Measurements from ENCODE around the gene PGLYRP3.
A peak's percentile ranks its signal among the peaks of the same experiment; 100 is the strongest.
"Not testable (repeated sequence)": the region's sequence is repeated elsewhere in the genome, so short reads cannot be mapped to it uniquely, and the experiment has no call there.

Gene PGLYRP3

DNA sequence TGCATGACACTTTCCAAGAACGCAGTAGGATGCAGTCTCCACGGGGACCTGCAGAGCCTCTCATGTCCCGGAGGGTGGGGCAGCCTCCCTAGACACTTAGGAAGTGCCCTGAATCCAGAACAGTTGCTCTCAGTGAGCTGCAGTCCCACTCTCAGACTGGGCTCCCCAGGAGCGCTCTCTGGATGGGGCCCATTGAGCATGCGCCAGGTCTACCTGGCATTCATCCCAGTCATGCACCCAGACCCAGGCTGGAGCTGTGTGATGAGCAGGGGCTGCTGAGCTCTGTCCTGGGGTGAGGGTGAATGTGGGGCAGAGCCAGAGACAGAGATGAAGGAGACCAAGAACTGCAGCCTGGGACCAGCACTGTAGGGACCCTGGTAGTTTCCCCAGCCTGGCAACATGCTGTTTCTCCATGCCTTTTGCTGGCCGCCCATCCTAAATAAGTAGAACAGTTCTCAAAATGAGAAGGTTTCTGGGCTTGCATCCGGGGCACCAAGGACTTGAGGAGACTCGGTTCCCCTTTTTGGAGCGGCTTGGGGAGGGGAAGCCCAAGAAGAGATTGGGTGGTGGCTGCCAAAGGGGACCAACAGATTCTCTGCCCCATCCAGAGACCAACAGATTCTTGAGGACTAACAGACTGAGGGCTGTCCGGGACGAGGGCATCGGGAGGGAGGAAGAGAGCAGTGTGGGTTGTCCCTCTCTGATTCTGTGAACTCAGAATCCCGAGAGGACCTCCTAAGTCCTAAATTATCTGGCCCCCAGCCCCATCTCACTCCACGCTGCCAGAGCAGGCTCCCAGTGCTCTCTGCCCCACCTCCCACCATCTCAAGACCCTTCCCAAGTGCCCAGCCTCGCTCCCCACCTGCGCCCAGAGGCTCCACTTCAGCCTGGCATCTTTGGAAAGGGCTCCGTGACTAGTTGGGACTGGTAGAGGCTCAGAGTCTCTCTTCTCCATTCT is 36.9 kb upstream of the PGLYRP3 start:
- H3K4me3 ChIP-seq (ENCODE audit: low read length), result no peak overlapping the region
- DNase-seq (ENCODE audit: low read depth, low spot score), result no peak

GRCh38 chr1:153348511-153349362 is 36.0 kb upstream of the PGLYRP3 start, which contains the start of gene PGLYRP4:
TSS of gene PGLYRP4 (minus strand) at chr1:153348841. CDS start at chr1:153347932, 909 bp downstream.
- H3K4me3 ChIP-seq (ENCODE audit: low read length), result no peak within 1 kb of the TSS
- no peak for DNase-seq (ENCODE audit: low read depth, low spot score)

- no peak for DNase-seq (ENCODE audit: low read depth, low spot score)
- H3K4me3 ChIP-seq (ENCODE audit: low read length), result no peak overlapping the region
These were observed 35.1 kb upstream of the PGLYRP3 start for GRCh38 chr1:153347856-153348255.

DNA sequence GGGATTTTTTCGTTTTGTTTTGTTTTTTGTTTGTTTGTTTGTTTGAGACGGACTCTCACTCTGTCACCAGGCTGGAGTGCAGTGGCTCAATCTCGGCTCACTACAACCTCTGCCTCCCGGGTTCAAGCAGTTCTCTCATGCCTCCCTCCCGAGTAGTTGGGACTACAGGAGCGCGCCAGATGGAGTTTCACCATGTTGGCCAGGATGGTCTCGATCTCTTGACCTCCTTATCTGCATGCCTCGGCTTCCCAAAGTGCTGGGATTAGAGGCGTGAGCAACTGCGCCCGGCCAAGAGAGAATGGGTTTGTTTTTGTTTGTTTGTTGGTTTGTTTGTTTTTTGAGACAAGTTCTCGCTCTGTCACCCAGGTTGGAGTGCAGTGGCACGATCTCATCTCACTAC is 34.3 kb upstream of the PGLYRP3 start:
- not testable (repeated sequence) for DNase-seq (ENCODE audit: low read depth, low spot score); H3K4me3 ChIP-seq (ENCODE audit: low read length)

DNA sequence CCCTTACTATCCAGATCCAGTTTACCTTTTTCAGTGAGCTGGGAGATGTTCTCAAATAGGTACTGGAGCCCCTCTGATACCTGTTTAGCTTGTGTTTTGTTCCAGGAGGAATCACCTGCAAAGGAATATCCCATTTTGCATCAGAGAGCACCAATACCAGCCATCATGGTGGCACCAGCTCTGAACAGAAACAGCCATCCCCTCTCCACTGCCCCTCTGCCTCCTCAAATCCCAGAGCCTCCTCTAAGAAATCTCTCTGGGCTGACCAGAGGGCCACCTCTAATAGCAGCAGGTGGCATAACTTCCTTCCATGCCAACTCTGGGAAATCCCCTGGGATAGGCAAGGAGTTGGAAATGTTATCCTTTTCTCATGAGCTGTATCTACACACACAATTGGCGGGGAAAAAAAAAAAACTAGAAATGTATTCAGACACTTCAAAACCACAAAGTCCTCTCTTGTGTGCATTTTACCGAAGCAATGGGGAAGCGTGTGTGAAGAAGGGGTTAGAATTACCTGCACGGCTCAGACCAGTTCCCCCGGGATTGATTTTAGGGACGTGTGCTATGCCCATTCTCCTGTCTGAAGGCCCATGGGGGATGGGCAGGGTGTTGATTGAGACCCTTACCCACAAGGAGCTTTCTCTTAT is 33.4 kb upstream of the PGLYRP3 start:
- DNase-seq (ENCODE audit: low read depth, low spot score), result peak; percentile 42

GRCh38 chr1:153345187-153346076 is 32.7 kb upstream of the PGLYRP3 start:
- DNase-seq (ENCODE audit: low read depth, low spot score), result peak; percentile 68
- H3K4me3 ChIP-seq (ENCODE audit: low read length), result peak overlapping the region; percentile 32

More for the DNA sequence above, 33.4 kb upstream of the PGLYRP3 start:
- peak overlapping the region; percentile 32 for H3K4me3 ChIP-seq (ENCODE audit: low read length)

- peak; percentile 61 for DNase-seq (ENCODE audit: low read depth, low spot score)
- no peak overlapping the region for H3K4me3 ChIP-seq (ENCODE audit: low read length)
These were observed 31.9 kb upstream of the PGLYRP3 start for GRCh38 chr1:153344718-153345025.

GRCh38 chr1:153343811-153344717 is 31.3 kb upstream of the PGLYRP3 start:
- peak; percentile 64 for DNase-seq (ENCODE audit: low read depth, low spot score)
- H3K4me3 ChIP-seq (ENCODE audit: low read length), result no peak overlapping the region

DNA sequence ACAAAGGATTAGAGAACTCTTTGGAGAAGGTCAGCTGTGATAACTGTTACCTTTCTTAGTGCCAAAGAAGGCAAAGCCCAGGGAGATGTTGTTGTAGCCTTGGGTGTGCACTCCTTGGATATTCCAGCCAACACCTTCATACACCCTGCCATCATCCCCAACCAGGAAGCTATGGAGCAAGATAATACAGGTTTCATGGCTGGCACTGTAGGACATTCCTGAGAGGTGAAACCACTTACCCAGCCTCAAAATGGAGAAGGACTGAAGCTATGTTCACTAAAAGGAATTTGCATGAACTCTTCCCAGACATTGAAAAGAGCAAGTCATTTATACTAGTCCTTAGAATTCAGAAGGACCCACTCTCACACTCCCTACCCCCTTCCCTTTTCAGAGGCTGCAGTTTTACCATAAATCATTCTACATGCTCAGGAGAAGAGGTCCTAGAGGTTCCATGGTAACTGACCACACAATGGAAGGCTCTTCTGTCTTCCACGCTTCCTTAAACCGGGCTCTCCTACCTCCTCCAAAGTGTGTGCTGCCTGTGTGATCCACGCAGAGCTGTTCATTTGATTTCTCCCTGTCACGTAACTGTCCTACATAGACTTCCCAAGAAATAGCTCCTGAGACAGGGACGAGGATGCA is 30.4 kb upstream of the PGLYRP3 start:
- no peak overlapping the region; the same call in 1 of the 2 replicates for H3K4me3 ChIP-seq (ENCODE audit: low read length)
- DNase-seq (ENCODE audit: low read depth, low spot score), result no peak

DNA sequence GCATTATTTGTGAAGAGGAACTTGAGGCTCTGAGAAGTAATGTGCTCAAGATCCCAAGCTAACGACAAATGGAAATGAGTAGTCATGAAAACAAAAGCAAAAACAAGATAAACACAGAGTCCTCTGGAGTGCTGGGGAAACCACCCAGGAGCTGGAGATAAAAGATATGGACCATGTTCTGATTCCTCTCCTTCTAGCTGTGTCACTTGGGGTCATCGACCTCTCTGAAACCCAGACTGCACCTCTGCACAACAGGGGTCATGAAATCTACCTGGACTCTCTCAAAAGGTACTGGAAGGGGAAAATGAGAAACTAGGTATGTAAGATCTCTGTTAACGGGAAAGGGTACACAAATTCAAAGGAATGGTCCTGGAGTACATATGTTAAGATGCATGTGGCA is 29.4 kb upstream of the PGLYRP3 start:
- H3K4me3 ChIP-seq (ENCODE audit: low read length), result no peak overlapping the region
- DNase-seq (ENCODE audit: low read depth, low spot score), result no peak

- no peak overlapping the region for H3K4me3 ChIP-seq (ENCODE audit: low read length)
- no peak for DNase-seq (ENCODE audit: low read depth, low spot score)
These were observed 28.7 kb upstream of the PGLYRP3 start for GRCh38 chr1:153341431-153341934.

GRCh38 chr1:153340356-153340755 is 27.6 kb upstream of the PGLYRP3 start:
- DNase-seq (ENCODE audit: low read depth, low spot score), result no peak
- no peak overlapping the region for H3K4me3 ChIP-seq (ENCODE audit: low read length)

- no peak overlapping the region for H3K4me3 ChIP-seq (ENCODE audit: low read length)
- DNase-seq (ENCODE audit: low read depth, low spot score), result peak; percentile 91
These were observed 27.1 kb upstream of the PGLYRP3 start for GRCh38 chr1:153339802-153340201.

- H3K4me3 ChIP-seq (ENCODE audit: low read length), result no peak overlapping the region
- no peak for DNase-seq (ENCODE audit: low read depth, low spot score)
These were observed 25.5 kb upstream of the PGLYRP3 start for GRCh38 chr1:153337980-153338853.

DNA sequence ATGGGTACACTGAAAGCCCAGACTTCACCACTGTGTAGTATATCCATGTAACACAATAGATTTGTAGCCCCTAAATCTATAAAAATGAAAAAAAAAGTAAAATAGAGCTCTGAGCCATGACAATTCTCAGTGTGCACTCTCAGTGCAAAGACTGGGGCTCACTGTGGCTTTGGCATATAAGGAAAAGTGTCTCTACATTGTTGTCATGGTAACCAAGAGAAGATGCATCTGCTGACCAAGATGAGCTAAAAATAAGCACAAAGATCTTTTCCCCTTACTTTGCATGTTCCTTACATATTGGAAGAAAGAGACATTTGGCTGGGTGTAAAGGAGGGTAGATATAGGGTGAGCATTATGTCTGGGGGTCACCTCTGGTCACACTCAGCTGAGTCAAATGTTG is 23.9 kb upstream of the PGLYRP3 start:
- no peak for DNase-seq (ENCODE audit: low read depth, low spot score)
- no peak overlapping the region for H3K4me3 ChIP-seq (ENCODE audit: low read length)

GRCh38 chr1:153333902-153334301 is 21.1 kb upstream of the PGLYRP3 start:
- H3K4me3 ChIP-seq (ENCODE audit: low read length), result no peak overlapping the region
- no peak for DNase-seq (ENCODE audit: low read depth, low spot score)

Measured in Jurkat, Clone E6-1 (cell line).